ENCODE data around the gene ABLIM3. TPM values are rescaled to one million over a fixed set of nuclear protein-coding genes. Genes with fewer than 3 reads are reported as not detected.

ABLIM3 gene
- total RNA-seq, 1 donor, result 24.9 TPM

GRCh38 chr5:149211566-149211965, 70.3 kb downstream of the ABLIM3 start:
- H3K4me3 ChIP-seq (ENCODE audit: low read depth, low read length), result no peak overlapping the region
- peak; percentile 63 for DNase-seq (ENCODE audit: low read depth)
- TF ChIP-seq, protein P1, sequence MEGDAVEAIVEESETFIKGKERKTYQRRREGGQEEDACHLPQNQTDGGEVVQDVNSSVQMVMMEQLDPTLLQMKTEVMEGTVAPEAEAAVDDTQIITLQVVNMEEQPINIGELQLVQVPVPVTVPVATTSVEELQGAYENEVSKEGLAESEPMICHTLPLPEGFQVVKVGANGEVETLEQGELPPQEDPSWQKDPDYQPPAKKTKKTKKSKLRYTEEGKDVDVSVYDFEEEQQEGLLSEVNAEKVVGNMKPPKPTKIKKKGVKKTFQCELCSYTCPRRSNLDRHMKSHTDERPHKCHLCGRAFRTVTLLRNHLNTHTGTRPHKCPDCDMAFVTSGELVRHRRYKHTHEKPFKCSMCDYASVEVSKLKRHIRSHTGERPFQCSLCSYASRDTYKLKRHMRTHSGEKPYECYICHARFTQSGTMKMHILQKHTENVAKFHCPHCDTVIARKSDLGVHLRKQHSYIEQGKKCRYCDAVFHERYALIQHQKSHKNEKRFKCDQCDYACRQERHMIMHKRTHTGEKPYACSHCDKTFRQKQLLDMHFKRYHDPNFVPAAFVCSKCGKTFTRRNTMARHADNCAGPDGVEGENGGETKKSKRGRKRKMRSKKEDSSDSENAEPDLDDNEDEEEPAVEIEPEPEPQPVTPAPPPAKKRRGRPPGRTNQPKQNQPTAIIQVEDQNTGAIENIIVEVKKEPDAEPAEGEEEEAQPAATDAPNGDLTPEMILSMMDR (IDR thresholded peaks at IDR 0.05; ENCODE audit: insufficient read depth, low read length), result no peak

DNA sequence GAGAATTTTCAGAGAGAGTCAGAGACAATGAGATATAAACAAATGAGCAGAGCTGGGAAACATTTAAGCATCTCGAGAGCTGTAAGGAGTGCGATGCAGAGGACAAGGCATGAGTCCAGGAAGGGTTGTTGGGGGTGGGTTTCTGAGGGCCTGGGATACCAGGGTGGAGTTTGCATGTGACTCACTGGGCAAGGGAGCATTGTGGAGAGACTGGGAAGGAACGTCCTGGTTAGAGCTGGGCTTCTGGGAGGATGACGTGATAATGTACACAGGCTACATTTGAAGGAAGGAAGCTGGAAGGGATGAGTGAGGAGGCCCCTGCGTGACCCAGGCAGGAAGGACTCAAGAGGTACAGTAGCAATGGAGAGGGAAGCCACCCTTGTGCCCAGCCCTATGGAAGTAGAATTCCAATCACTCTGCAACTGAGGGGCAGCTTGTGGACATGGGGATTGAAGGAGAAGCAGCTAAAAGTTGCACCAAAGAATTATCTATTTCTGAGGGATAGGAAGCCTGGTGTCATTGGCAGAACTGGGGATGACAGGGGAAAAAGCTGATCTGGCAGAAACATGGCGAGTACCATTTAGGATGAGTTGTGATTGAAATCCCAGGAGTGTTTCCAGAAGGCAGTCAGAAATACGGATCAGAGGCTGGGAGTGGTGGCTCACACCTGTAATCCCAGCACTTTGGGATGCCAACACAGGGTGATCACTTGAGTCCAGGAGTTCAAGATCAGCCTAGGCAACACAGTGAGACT, 71.1 kb downstream of the ABLIM3 start:
- peak; percentile 99 for DNase-seq (ENCODE audit: low read depth)
- no peak overlapping the region for H3K4me3 ChIP-seq (ENCODE audit: low read depth, low read length)
- TF ChIP-seq, protein P1 (IDR thresholded peaks at IDR 0.05; ENCODE audit: insufficient read depth, low read length), result no peak

DNA sequence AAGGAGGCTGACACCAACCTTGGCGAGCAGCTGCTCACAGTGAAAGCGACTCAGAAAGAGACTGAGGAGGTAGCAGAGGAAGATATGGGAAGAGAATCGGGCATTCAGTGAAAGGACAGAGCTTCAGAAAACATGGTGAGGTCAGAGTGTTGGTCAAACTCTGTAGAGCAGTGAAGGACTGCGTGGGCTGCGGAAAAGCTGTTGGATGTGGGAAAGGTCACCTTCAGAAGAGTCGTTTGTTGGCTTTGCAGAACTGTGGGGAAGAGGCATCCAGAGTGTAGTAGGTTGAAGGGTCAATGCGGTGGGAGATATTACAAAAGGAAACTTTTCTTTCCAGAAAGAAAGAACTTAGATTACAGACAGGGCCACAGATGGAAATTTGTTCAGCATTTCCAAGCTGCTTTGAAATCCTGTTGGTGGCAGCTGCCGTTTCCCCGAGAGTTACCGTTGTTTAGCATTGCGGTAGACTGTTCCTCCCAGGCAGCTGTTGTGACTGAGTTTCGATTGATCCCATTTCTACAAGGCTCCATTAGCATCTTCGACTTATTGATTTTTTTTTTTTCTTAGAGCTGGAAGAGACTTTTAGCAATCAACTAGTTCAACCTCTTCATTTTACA, 72.1 kb downstream of the ABLIM3 start:
- DNase-seq (ENCODE audit: low read depth), result no peak
- no peak overlapping the region for H3K4me3 ChIP-seq (ENCODE audit: low read depth, low read length)
- TF ChIP-seq, protein P1 (IDR thresholded peaks at IDR 0.05; ENCODE audit: insufficient read depth, low read length), result no peak

DNA sequence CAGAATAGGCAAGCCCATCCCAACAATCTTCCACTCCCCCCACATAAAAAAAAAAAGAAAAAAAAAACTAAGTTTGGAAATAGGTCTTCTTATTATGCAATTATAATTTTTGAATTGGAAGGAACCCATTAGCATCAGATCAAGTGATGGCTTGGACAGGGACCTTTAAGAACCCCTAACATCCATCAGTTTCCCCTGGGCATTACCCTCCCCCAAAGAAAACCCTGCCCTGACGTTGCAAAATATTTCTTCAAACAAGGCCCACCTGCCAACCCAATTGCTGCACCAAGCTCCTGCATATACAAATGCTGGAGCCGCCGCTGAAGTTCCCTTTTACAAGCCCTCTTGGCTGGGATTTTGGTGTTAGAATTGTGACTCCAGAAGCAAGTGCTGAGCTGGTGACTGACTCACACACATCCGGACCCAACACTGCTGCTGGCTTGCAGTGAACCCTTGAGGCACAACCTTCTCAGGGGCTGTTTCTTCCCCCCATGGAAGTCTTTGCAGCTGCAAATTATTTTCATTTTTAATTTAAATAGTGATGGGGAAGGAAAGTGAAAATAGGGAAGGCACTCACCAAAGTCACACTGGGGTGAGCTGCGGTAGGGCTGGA, 74.3 kb downstream of the ABLIM3 start:
- DNase-seq (ENCODE audit: low read depth), result peak; percentile 54
- H3K4me3 ChIP-seq (ENCODE audit: low read depth, low read length), result no peak overlapping the region
- TF ChIP-seq, protein P1 (IDR thresholded peaks at IDR 0.05; ENCODE audit: insufficient read depth, low read length), result no peak

- DNase-seq (ENCODE audit: low read depth), result no peak
- TF ChIP-seq, protein P1 (IDR thresholded peaks at IDR 0.05; ENCODE audit: insufficient read depth, low read length), result no peak
Measured at GRCh38 chr5:149216496-149216895, 75.2 kb downstream of the ABLIM3 start.

DNA sequence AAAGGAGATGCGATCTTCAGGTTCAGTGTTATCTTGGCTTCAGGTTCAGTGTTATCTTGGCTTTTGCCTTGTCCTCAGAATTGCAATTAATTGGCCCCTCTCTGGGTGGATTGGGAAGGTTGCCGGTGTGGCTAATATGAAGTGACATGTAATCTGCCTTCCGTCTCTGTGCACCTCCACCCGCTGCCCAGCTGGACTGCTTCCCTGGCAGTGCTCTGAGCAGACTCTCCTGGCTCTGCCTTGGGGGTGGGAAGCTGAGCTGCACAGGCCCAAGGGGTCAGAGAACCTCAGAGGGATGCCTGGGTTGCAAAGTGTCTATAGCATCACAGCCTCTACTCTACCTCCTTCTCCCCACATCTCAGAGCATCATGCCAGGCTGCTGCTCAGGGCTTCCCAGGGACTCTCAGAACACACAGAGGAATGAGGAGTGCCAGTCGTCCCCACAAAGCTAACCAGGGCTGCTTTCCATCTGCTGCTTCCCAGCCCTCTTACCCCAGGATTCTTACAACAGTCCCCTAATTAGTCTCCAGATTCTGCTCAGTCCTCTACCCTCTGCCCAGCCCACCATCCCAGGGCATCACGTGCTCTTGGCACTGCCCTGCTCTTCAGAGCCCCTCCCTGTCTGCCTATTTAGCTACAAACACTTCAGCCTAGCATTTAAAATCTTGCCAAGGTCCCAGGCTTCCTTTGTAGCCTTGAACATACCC, 76.0 kb downstream of the ABLIM3 start:
- H3K4me3 ChIP-seq (ENCODE audit: low read depth, low read length), result no peak overlapping the region
- no peak for DNase-seq (ENCODE audit: low read depth)
- TF ChIP-seq, protein P1 (IDR thresholded peaks at IDR 0.05; ENCODE audit: insufficient read depth, low read length), result no peak

More at GRCh38 chr5:149216496-149216895, 75.2 kb downstream of the ABLIM3 start:
- no peak overlapping the region for H3K4me3 ChIP-seq (ENCODE audit: low read depth, low read length)
